ENCODE results near the gene STAM2. TPM values are rescaled to one million over a fixed set of nuclear protein-coding genes. Genes with fewer than 3 reads are reported as not detected.
"Not testable (repeated sequence)": the region's sequence is repeated elsewhere in the genome, so short reads cannot be mapped to it uniquely, and the experiment has no call there.

Gene STAM2
- total and polyA plus RNA-seq, 8 donors = 5.9 to 20.8 (median 16.7) TPM

- intact Hi-C loops (cut with DNase I) = loop anchor here in 1 of 3 donors (10.0 kb wide), 1 partner anchor 451 kb away; no protein-coding TSS in a partner anchor
- no peak for TF ChIP-seq CTCF (IDR thresholded peaks at IDR 0.05)
- H3K36me3 ChIP-seq = no peaks in the 10 kb centered on the region
- H3K27me3 ChIP-seq = no peaks in the 10 kb centered on the region
- no peaks in the 10 kb centered on the region for H3K9me3 ChIP-seq
- H3K4me1 ChIP-seq = no peaks in the 10 kb centered on the region
- DNase-seq (no peak), FAIRE-seq (no peak), ATAC-seq (no peak)
- 0% methylated on average over 1 of the region's 1 CpG for WGBS, 2 donors
- no peak overlapping the region for H3K4me3 ChIP-seq
- H3K27ac ChIP-seq = no peak overlapping the region
These were observed 8.0 kb upstream of the STAM2 start for GRCh38 chr2:152183401-152184073.

GRCh38 chr2:152177667-152178066 lies 2.1 kb upstream of the STAM2 start:
- DNase-seq; intact Hi-C loops (cut with DNase I); H3K9me3 ChIP-seq; FAIRE-seq; H3K27ac ChIP-seq; H3K4me3 ChIP-seq; ATAC-seq; H3K27me3 ChIP-seq; H3K36me3 ChIP-seq: not testable (repeated sequence)
- peaks cover 3 to 21% (median 14%) of the 10 kb centered on the region in 3 donors for H3K4me1 ChIP-seq
- WGBS, 2 donors = 97% methylated on average over 5 of the region's 7 CpGs

- ATAC-seq (peak; percentile 2 to 5 (median 3)), FAIRE-seq (no peak), DNase-seq (no peak)
- intact Hi-C loops (cut with DNase I) = no loop called here
- no peaks in the 10 kb centered on the region for H3K9me3 ChIP-seq
- peaks cover 8 to 32% (median 28%) of the 10 kb centered on the region in 3 donors for H3K4me1 ChIP-seq
- H3K27ac ChIP-seq = peak overlapping the region; percentile 97 to 99 (median 98)
- WGBS, 2 donors = 2 to 3% methylated on average over 29 of the region's 29 CpGs
- no peaks in the 10 kb centered on the region for H3K36me3 ChIP-seq
- no peaks in the 10 kb centered on the region for H3K27me3 ChIP-seq
- peak overlapping the region; percentile 60 to 85 (median 76) for H3K4me3 ChIP-seq
- peak in 1 of 4 donors; percentile 3 for TF ChIP-seq CTCF (IDR thresholded peaks at IDR 0.05)
These were observed 651 bp upstream of the STAM2 start for GRCh38 chr2:152176113-152176714.

GRCh38 chr2:152175012-152175367 lies 573 bp downstream of the STAM2 start:
- WGBS, 2 donors = 0% methylated on average over 10 of the region's 10 CpGs

GRCh38 chr2:152174574-152174973 lies 989 bp downstream of the STAM2 start:
- peaks cover 15 to 41% (median 32%) of the 10 kb centered on the region in 3 donors for H3K4me1 ChIP-seq
- WGBS, 2 donors = 8 to 11% methylated on average over 7 of the region's 7 CpGs
- H3K27ac ChIP-seq = peak overlapping the region in 3 of 4 donors; percentile 98 to 99 (median 99)
- no peaks in the 10 kb centered on the region for H3K9me3 ChIP-seq
- H3K36me3 ChIP-seq = no peaks in the 10 kb centered on the region
- no peaks in the 10 kb centered on the region for H3K27me3 ChIP-seq
- FAIRE-seq = no peak
- intact Hi-C loops (cut with DNase I) = loop anchor here in 1 of 3 donors (5.0 kb wide), 1 partner anchor 132 kb away; no protein-coding TSS in a partner anchor
- H3K4me3 ChIP-seq = peak overlapping the region; percentile 60 to 85 (median 76)
- ATAC-seq = no peak
- TF ChIP-seq CTCF (IDR thresholded peaks at IDR 0.05) = no peak
- no peak for DNase-seq

More at GRCh38 chr2:152175012-152175367, 573 bp downstream of the STAM2 start:
- TF ChIP-seq CTCF (IDR thresholded peaks at IDR 0.05) = no peak
- Histone ChIP-seq H3K27me3 (no peaks in the 10 kb centered on the region), H3K9me3 (no peaks in the 10 kb centered on the region), H3K27ac (peak overlapping the region; percentile 97 to 99 (median 98)), H3K4me1 (peaks cover 15 to 40% (median 32%) of the 10 kb centered on the region in 3 donors), H3K4me3 (peak overlapping the region; percentile 60 to 85 (median 76)), H3K36me3 (no peaks in the 10 kb centered on the region)
- no peak for FAIRE-seq
- peak in 3 of 4 donors; percentile 0 to 3 (median 2) for ATAC-seq
- no peak for DNase-seq
- intact Hi-C loops (cut with DNase I) = no loop called here
